A673 (cell line): ENCODE data around the gene NPAS2. TPM values are rescaled to one million over a fixed set of nuclear protein-coding genes. Genes with fewer than 3 reads are reported as not detected.

ENCODE experiments used
- BruUV-seq: library from RNA; stranded (reverse); fragments of 400-500 nt; replicated peaks from 2 replicates; lab custom pipeline; 2021; lab: Mats Ljungman, UMichigan
- CTCF ChIA-PET: fragments of 300-600 bp; sonication (Branson Sonifier 250); formaldehyde crosslinking; loops from one replicate; lab custom pipeline; 2022; ENCODE audit warnings: antibody characterized with exemption; lab: Charles Lee
- POLR2A ChIA-PET: fragments of 300-600 bp; sonication (Branson Sonifier 250); formaldehyde crosslinking; loops from one replicate; lab custom pipeline; 2022; ENCODE audit warnings: antibody characterized with exemption; ENCODE audit not compliant: low non-redundant PET; lab: Charles Lee
- DNase-seq: peaks from one replicate; pipeline ENCODE4 v3.0.0-alpha.2; 2015; ENCODE audit warnings: low spot score
- H3K27ac ChIP-seq: fragments of 200-600 bp; sonication (generic); 2 replicates; pipeline ENCODE4 v1.5.1; 2016; ENCODE audit warnings: mixed run types, low read depth, mild to moderate bottlenecking, mixed read lengths, antibody characterized with exemption, low read length; ENCODE audit not compliant: poor library complexity, severe bottlenecking
- H3K27me3 ChIP-seq: fragments of 200-600 bp; sonication (generic); replicated peaks from 2 replicates; pipeline ENCODE4 v1.6.1; 2017; ENCODE audit warnings: mixed run types, low read depth, mild to moderate bottlenecking, mixed read lengths, antibody characterized with exemption, low read length; ENCODE audit not compliant: insufficient read depth, poor library complexity
- H3K36me3 ChIP-seq: fragments of 200-600 bp; sonication (generic); 2 replicates; pipeline ENCODE4 v1.6.1; 2016; ENCODE audit warnings: mixed run types, mild to moderate bottlenecking, mixed read lengths, antibody characterized with exemption, low read length; ENCODE audit not compliant: insufficient read depth, poor library complexity, severe bottlenecking
- H3K4me1 ChIP-seq: fragments of 200-600 bp; sonication (generic); 2 replicates; pipeline ENCODE4 v1.6.1; 2017; ENCODE audit warnings: mixed run types, mild to moderate bottlenecking, mixed read lengths, antibody characterized with exemption, low read length; ENCODE audit not compliant: insufficient read depth, poor library complexity, severe bottlenecking
- H3K4me3 ChIP-seq: fragments of 200-600 bp; sonication (generic); 2 replicates; pipeline ENCODE4 v1.5.1; 2016; ENCODE audit warnings: low read depth, mixed run types, mild to moderate bottlenecking, mixed read lengths, low read length; ENCODE audit not compliant: poor library complexity, severe bottlenecking
- H3K9me3 ChIP-seq: fragments of 200-600 bp; sonication (generic); 2 replicates; pipeline ENCODE4 v1.6.1; 2016; ENCODE audit warnings: mixed run types, low read depth, mild to moderate bottlenecking, mixed read lengths, antibody characterized with exemption, low read length; ENCODE audit not compliant: poor library complexity, severe bottlenecking
- CTCF ChIP-seq: fragments of 300-800, 200-600 bp; sonication (generic); conservative IDR thresholded peaks from 2 replicates; pipeline ENCODE4 v1.5.1; 2017; ENCODE audit warnings: low read depth, mild to moderate bottlenecking, antibody characterized with exemption, low read length, moderate library complexity, mixed read lengths
- EZH2 ChIP-seq: fragments of 200-600 bp; sonication (generic); IDR thresholded peaks from 2 replicates; pipeline ENCODE4 v1.6.1; 2017; ENCODE audit warnings: borderline replicate concordance, low read depth, mild to moderate bottlenecking, mixed read lengths, antibody characterized with exemption, low read length; ENCODE audit not compliant: poor library complexity, severe bottlenecking
- intact Hi-C: fragments of 100-400 bp; cut with micrococcal nuclease; formaldehyde crosslinking; loops from one replicate; pipeline ENCODE4 v1.10.0; 2022; ENCODE audit not compliant: unreplicated experiment
- total RNA-seq: library from RNA; stranded (reverse); gene quantifications from 2 replicates; pipeline ENCODE4 v1.2.3, GENCODE V29; 2021

NPAS2 gene
- total RNA-seq, 1 experiment from 2014 or later = 9.4 TPM

- Histone ChIP-seq H3K27me3 (no peaks in the 10 kb centered on the region), H3K27ac (peak overlapping the region; percentile 70), H3K9me3 (no peaks in the 10 kb centered on the region), H3K4me1 (peaks cover 15% of the 10 kb centered on the region), H3K36me3 (no peaks in the 10 kb centered on the region), H3K4me3 (no peak overlapping the region)
- intact Hi-C loops = no loop called here
- ChIA-PET CTCF (no interaction called here), POLR2A (interaction anchor here (0.6 kb wide), 1 partner anchor 13 kb away, joined by 3 read pairs; no protein-coding TSS in a partner anchor)
- TF ChIP-seq CTCF = no peak
- TF ChIP-seq EZH2 = no peak
- DNase-seq = peak; percentile 73
- no TSS peak for BruUV-seq
These were observed 89.7 kb downstream of the NPAS2 start for GRCh38 chr2:100909534-100910081.

- POLR2A ChIA-PET = interaction anchor here (0.6 kb wide), 1 partner anchor 13 kb away, joined by 3 read pairs; no protein-coding TSS in a partner anchor
These were observed 90.2 kb downstream of the NPAS2 start for GRCh38 chr2:100910111-100910510.

GRCh38 chr2:100919316-100919715 lies 99.4 kb downstream of the NPAS2 start:
- TF ChIP-seq EZH2 (no peak), CTCF (peak; percentile 25; the same call in 1 of the 2 replicates)
- Histone ChIP-seq H3K27me3 (no peaks in the 10 kb centered on the region), H3K27ac (no peak overlapping the region), H3K4me3 (no peak overlapping the region), H3K36me3 (no peaks in the 10 kb centered on the region), H3K4me1 (no peaks in the 10 kb centered on the region), H3K9me3 (peaks cover 3% of the 10 kb centered on the region)
- no TSS peak for BruUV-seq
- intact Hi-C loops = no loop called here
- CTCF ChIA-PET = no interaction called here
- POLR2A ChIA-PET = no interaction called here
- DNase-seq = no peak

More at GRCh38 chr2:100910111-100910510, 90.2 kb downstream of the NPAS2 start:
- intact Hi-C loops = no loop called here
- H3K27ac ChIP-seq = peak overlapping the region; percentile 70
- TF ChIP-seq EZH2 (no peak), CTCF (no peak)
- H3K36me3 ChIP-seq = no peaks in the 10 kb centered on the region
- DNase-seq = no peak
- H3K4me3 ChIP-seq = no peak overlapping the region
- BruUV-seq = no TSS peak
- no peaks in the 10 kb centered on the region for H3K27me3 ChIP-seq
- CTCF ChIA-PET = no interaction called here
- no peaks in the 10 kb centered on the region for H3K9me3 ChIP-seq
- peaks cover 15% of the 10 kb centered on the region for H3K4me1 ChIP-seq
